ENCODE results near the gene ZNF580.
A peak's percentile ranks its signal among the peaks of the same experiment; 100 is the strongest.

ZNF580 gene

DNA sequence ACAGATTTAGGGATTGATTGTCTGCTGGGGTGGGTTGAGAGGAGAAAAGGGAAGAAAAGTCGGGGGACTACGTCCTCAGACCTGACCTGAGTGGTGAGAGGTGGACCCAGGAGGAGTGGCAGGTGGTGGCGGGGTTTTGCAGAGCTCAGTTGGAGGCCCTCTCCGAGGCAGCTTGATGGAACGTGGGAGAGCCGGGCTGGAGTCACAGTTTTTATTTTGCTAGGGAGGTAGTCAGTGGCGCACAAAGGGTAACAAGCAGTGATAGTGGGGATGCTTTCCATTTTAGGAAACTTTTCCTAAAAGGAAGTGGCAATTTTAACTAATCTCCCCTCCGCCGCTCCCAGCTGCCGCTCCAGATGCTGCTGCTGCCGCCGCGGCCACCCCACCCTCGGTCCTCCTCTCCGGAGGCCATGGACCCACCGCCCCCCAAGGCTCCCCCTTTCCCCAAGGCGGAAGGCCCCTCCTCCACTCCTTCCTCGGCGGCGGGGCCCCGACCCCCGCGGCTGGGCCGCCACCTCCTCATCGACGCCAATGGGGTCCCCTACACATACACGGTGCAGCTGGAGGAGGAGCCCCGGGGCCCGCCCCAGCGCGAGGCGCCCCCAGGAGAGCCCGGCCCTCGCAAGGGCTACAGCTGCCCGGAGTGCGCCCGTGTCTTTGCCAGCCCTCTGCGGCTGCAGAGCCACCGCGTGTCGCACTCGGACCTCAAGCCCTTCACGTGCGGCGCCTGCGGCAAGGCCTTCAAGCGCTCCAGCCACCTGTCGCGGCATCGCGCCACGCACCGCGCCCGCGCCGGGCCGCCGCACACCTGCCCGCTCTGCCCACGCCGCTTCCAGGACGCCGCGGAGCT is 1.6 kb downstream of the ZNF580 start:
- H3K14ac ChIP-seq (ENCODE audit: low read length), result peak overlapping the region; percentile 82
- no peak overlapping the region for H3K4ac ChIP-seq (ENCODE audit: low read length)
- peak overlapping the region; percentile 93 for H3K4me2 ChIP-seq (ENCODE audit: insufficient read depth, low read length, poor library complexity, severe bottlenecking)
- peak overlapping the region; percentile 92 for H4K8ac ChIP-seq (ENCODE audit: low read depth, low read length)
- peak overlapping the region; percentile 99 for H2AK5ac ChIP-seq (ENCODE audit: low read depth, low read length)
- H2BK12ac ChIP-seq (ENCODE audit: low read length), result peak overlapping the region; percentile 84
- peak overlapping the region; percentile 98 for H3K23ac ChIP-seq (ENCODE audit: low read depth, low read length, poor library complexity)
- DNase-seq (ENCODE audit: low spot score), result no peak
- H3K18ac ChIP-seq (ENCODE audit: low read length), result peak overlapping the region; percentile 93
- H3K36me3 ChIP-seq (replicated peaks in 1 of 2; ENCODE audit: control insufficient read depth in 2 of 2, insufficient read depth in 2 of 2, low read length in 2 of 2), result peaks cover 17 to 27% of the 10 kb centered on the region in 2 donors
- H3K27me3 ChIP-seq (ENCODE audit: control insufficient read depth in 3 of 3, insufficient read depth in 3 of 3, low read depth in 1 of 3, low read length in 3 of 3), result no peaks in the 10 kb centered on the region
- peak overlapping the region; percentile 92 for H3K9ac ChIP-seq (ENCODE audit: low read depth, low read length, poor library complexity)
- H3K27ac ChIP-seq (replicated peaks; ENCODE audit: low read length), result no peak overlapping the region
- WGBS, 2 donors (ENCODE audit: extremely low coverage in 2 of 2, insufficient read length in 2 of 2, insufficient replicate concordance in 1 of 2), result no CpG with 5 or more reads among the region's 65 CpGs
- no peaks in the 10 kb centered on the region for H3K9me3 ChIP-seq (replicated peaks in 1 of 2; ENCODE audit: control insufficient read depth in 2 of 2, insufficient read depth in 1 of 2, low read depth in 1 of 2, low read length in 2 of 2)
- H2BK15ac ChIP-seq (ENCODE audit: low read length), result peak overlapping the region; percentile 67
- H2AFZ ChIP-seq (ENCODE audit: low read length), result no peak overlapping the region
- H3K4me1 ChIP-seq (ENCODE audit: control insufficient read depth in 2 of 2, insufficient read depth in 1 of 2, low read depth in 1 of 2, low read length in 2 of 2), result peaks cover 20 to 23% of the 10 kb centered on the region in 2 donors
- H2BK120ac ChIP-seq (ENCODE audit: low read depth, low read length), result no peak overlapping the region
- H2BK5ac ChIP-seq (ENCODE audit: low read length), result peak overlapping the region; percentile 93
- H3K4me3 ChIP-seq (ENCODE audit: low read length in 2 of 2), result peak overlapping the region; percentile 84 to 94
- peaks cover 33% of the 10 kb centered on the region for H3K79me1 ChIP-seq (ENCODE audit: low read depth, low read length)
- no peak overlapping the region for H4K91ac ChIP-seq (ENCODE audit: low read depth, low read length, poor library complexity)

DNA sequence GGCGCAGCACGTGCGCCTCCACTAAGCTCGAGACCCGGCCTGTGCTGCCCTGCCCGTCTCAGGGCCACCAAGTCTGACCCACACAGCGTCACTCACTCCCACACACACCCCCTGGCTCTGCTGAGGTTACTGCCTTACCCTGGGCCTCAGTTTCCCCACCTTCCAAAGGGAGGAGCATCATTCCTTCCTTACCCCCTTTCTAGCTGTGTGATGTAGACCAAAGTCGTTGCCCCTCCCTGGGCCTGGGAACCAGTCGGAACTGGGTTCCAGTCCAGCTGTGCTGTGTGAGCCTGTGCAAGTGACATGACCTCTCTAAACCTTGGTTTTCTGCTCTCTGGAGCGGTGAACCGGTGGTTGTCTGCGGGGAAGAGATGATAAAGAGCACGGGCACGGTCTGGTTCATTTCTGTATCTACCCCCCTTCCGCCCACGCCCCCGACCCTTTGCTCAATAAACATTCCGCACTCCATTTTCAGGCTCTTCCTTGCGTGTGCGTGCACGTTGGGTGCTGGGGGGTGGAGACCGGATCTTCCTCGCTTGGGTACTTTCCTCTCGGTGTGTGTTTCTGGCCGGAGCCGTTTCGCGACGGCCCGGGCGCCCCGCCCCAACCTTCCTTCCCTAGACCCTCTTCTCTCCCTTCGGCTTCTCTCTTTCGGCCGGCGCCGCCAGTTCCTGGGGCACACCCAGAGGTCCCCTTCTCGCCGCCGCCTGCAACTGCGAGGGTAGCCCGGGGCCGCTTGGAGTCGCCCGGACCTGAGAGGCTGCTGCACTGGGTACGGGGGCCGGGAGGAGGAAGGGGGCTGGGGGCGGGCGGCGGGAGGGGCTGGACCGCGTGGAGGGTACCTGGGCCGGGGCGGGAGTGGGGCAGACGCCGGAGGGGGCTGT is 2.4 kb downstream of the ZNF580 start, which contains the start of gene ZNF581:
TSS of gene ZNF581 (plus strand) at position 647 of the 884 bp plus-strand sequence. CDS start 923 bp downstream, outside the sequence.
- Histone ChIP-seq H3K79me1 (ENCODE audit: low read depth, low read length) (peaks cover 32% of the 10 kb centered on the region), H3K4me3 (ENCODE audit: low read length in 2 of 2) (peak within 1 kb of the TSS; percentile 84 to 94), H2BK120ac (ENCODE audit: low read depth, low read length) (no peak within 1 kb of the TSS), H2AK5ac (ENCODE audit: low read depth, low read length) (peak within 1 kb of the TSS; percentile 99), H3K4me1 (ENCODE audit: control insufficient read depth in 2 of 2, insufficient read depth in 1 of 2, low read depth in 1 of 2, low read length in 2 of 2) (peaks cover 22 to 26% of the 10 kb centered on the region in 2 donors), H2BK5ac (ENCODE audit: low read length) (peak within 1 kb of the TSS; percentile 93), H3K36me3 (replicated peaks in 1 of 2; ENCODE audit: control insufficient read depth in 2 of 2, insufficient read depth in 2 of 2, low read length in 2 of 2) (peaks cover 17 to 24% of the 10 kb centered on the region in 2 donors), H3K23ac (ENCODE audit: low read depth, low read length, poor library complexity) (peak within 1 kb of the TSS; percentile 98), H2BK12ac (ENCODE audit: low read length) (peak within 1 kb of the TSS; percentile 84), H3K4me2 (ENCODE audit: insufficient read depth, low read length, poor library complexity, severe bottlenecking) (peak within 1 kb of the TSS; percentile 93), H2BK15ac (ENCODE audit: low read length) (peak within 1 kb of the TSS; percentile 67), H3K9ac (ENCODE audit: low read depth, low read length, poor library complexity) (peak within 1 kb of the TSS; percentile 92), H3K4ac (ENCODE audit: low read length) (peak within 1 kb of the TSS; percentile 76), H3K14ac (ENCODE audit: low read length) (peak within 1 kb of the TSS; percentile 89), H3K27ac (replicated peaks; ENCODE audit: low read length) (no peak within 1 kb of the TSS), H3K27me3 (ENCODE audit: control insufficient read depth in 3 of 3, insufficient read depth in 3 of 3, low read depth in 1 of 3, low read length in 3 of 3) (no peaks in the 10 kb centered on the region), H2AFZ (ENCODE audit: low read length) (peak within 1 kb of the TSS; percentile 64), H3K9me3 (replicated peaks in 1 of 2; ENCODE audit: control insufficient read depth in 2 of 2, insufficient read depth in 1 of 2, low read depth in 1 of 2, low read length in 2 of 2) (no peaks in the 10 kb centered on the region), H4K91ac (ENCODE audit: low read depth, low read length, poor library complexity) (no peak within 1 kb of the TSS), H3K18ac (ENCODE audit: low read length) (peak within 1 kb of the TSS; percentile 93), H4K8ac (ENCODE audit: low read depth, low read length) (peak within 1 kb of the TSS; percentile 92)
- WGBS, 2 donors (ENCODE audit: extremely low coverage in 2 of 2, insufficient read length in 2 of 2, insufficient replicate concordance in 1 of 2), result no CpG with 5 or more reads among the region's 56 CpGs
- peak; percentile 73 for DNase-seq (ENCODE audit: low spot score)

DNA sequence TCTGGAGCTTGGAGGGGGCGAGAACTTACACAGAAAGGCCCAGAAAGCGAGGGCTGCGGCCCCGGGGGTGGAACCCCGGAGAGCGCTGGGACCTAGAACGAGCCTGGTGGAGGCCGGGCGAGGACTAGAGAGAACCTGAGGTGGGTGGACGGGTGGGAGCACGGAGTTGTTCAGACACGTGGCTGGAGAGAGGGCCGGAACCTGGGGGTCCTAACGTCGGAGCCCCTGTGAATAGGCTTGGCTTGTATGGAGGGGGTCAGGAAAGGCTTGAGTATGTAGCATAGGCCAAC is 3.0 kb downstream of the ZNF580 start:
- H2BK15ac ChIP-seq (ENCODE audit: low read length), result no peak overlapping the region
- H4K91ac ChIP-seq (ENCODE audit: low read depth, low read length, poor library complexity), result no peak overlapping the region
- H3K18ac ChIP-seq (ENCODE audit: low read length), result peak overlapping the region; percentile 76
- peak overlapping the region; percentile 86 for H3K9ac ChIP-seq (ENCODE audit: low read depth, low read length, poor library complexity)
- H3K14ac ChIP-seq (ENCODE audit: low read length), result peak overlapping the region; percentile 89
- H3K36me3 ChIP-seq (replicated peaks in 1 of 2; ENCODE audit: control insufficient read depth in 2 of 2, insufficient read depth in 2 of 2, low read length in 2 of 2), result peaks cover 17 to 20% of the 10 kb centered on the region in 2 donors
- H2AK5ac ChIP-seq (ENCODE audit: low read depth, low read length), result peak overlapping the region; percentile 95
- WGBS, 2 donors (ENCODE audit: extremely low coverage in 2 of 2, insufficient read length in 2 of 2, insufficient replicate concordance in 1 of 2), result no CpG with 5 or more reads among the region's 15 CpGs
- H3K27ac ChIP-seq (replicated peaks; ENCODE audit: low read length), result no peak overlapping the region
- DNase-seq (ENCODE audit: low spot score), result no peak
- H2BK5ac ChIP-seq (ENCODE audit: low read length), result peak overlapping the region; percentile 84
- peak overlapping the region; percentile 84 to 94 for H3K4me3 ChIP-seq (ENCODE audit: low read length in 2 of 2)
- peaks cover 35% of the 10 kb centered on the region for H3K79me1 ChIP-seq (ENCODE audit: low read depth, low read length)
- H3K9me3 ChIP-seq (replicated peaks in 1 of 2; ENCODE audit: control insufficient read depth in 2 of 2, insufficient read depth in 1 of 2, low read depth in 1 of 2, low read length in 2 of 2), result no peaks in the 10 kb centered on the region
- H2AFZ ChIP-seq (ENCODE audit: low read length), result peak overlapping the region; percentile 64
- peak overlapping the region; percentile 89 for H3K4me2 ChIP-seq (ENCODE audit: insufficient read depth, low read length, poor library complexity, severe bottlenecking)
- peaks cover 25 to 31% of the 10 kb centered on the region in 2 donors for H3K4me1 ChIP-seq (ENCODE audit: control insufficient read depth in 2 of 2, insufficient read depth in 1 of 2, low read depth in 1 of 2, low read length in 2 of 2)
- H3K23ac ChIP-seq (ENCODE audit: low read depth, low read length, poor library complexity), result peak overlapping the region; percentile 8
- H2BK12ac ChIP-seq (ENCODE audit: low read length), result no peak overlapping the region
- H3K4ac ChIP-seq (ENCODE audit: low read length), result peak overlapping the region; percentile 3
- H3K27me3 ChIP-seq (ENCODE audit: control insufficient read depth in 3 of 3, insufficient read depth in 3 of 3, low read depth in 1 of 3, low read length in 3 of 3), result no peaks in the 10 kb centered on the region
- H4K8ac ChIP-seq (ENCODE audit: low read depth, low read length), result no peak overlapping the region
- H2BK120ac ChIP-seq (ENCODE audit: low read depth, low read length), result no peak overlapping the region
